CD4-positive, alpha-beta T cell treated with Interleukin-10 for 1 hour (primary cell): ENCODE data around the gene FANCC.
"Not testable (repeated sequence)": the region's sequence is repeated elsewhere in the genome, so short reads cannot be mapped to it uniquely, and the experiment has no call there.

Experiments
- DNase-seq: peaks from one replicate; pipeline ENCODE4 v3.0.0-alpha.2; 2020

The FANCC gene

DNA sequence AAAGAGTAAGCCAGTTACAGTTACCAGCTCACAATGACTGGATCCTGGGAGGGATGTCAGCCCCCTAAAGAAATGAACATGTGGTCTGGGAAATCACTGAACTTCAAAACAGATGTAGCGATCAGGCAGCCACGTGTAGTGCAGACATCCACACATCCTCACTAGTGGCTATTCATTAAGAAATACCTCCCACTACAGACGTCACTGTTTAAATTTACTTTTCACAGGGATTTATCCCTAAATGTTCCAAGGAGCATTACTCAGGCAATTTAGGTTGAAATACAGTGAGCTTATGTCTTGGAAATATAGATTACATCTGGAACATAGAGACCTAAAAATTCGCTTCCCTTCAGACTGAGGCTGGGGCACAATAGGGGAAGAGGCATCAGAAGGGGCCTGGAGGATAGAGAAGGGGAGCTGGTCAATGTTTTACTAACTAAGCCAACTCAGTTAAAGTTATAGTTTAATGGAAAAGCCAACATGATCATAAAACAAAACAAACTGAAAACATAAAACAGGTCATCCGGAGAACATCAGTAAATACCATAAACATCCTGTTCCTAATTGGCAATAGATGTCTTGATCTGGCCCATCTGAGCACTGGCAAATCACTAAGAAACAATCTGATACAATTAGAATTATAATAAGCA, 92.3 kb downstream of the FANCC start:
- DNase-seq, result no peak

DNA sequence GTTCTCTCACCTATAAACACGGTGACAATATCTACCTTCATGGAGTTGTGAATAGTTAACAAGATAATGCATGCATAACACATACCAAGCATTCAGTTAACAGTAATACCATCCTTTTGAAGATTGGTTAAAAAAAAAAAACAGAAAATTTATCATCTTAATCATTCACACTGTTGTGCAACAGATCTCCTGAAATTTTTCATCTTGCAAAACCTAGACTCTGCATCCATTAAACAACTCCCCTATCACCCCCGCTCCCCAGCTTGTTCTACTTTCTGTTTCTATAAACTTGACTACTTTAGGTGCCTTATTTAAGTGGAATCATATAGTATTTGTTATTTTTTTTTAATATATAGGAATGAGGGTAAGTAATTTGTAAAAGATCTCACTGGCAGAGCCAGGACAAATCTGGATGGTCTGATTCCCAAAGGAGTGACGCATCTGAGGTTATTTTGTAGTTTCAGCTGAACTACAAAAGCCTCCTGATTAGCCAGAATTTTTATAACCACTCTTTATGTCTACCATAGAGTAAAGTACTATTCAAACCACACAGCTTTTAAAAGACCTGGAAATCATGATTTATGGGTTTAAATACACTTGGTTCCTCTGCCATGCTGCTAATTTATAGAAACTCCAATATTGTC, 93.0 kb downstream of the FANCC start:
- DNase-seq, result no peak

DNA sequence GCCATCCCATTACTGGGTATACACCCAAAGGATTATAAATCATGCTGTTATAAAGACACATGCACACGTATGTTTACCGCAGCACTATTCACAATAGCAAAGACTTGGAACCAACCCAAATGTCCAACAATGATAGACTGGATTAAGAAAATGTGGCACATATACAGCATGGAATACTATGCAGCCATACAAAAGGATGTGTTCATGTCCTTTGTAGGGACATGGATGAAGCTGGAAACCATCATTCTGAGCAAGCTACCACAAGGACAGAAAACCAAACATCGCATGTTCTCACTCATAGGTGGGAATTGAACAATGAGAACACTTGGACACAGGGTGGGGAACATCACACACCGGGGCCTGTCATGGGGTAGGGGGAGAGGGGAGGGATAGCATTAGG, 97.2 kb downstream of the FANCC start:
- not testable (repeated sequence) for DNase-seq

DNA sequence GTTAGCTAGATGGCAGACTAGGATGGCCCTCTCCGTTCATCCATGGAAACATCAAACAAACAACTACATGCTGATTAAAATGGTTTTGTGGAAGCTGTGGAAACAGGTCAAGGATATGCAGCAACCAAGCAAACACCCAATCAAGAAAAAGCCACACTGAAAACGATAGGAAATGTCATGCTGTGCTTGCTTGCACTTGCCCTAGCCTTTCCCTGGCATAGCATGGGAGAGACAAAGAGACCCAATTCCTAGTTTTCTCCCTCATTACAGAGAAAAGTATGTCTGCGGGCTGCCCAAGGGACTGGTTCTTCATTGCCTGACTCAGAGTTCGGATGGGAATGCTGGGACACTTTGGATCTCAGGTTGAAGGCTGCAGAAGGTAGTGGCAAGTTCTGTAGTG, 98.7 kb downstream of the FANCC start:
- DNase-seq, result no peak

DNA sequence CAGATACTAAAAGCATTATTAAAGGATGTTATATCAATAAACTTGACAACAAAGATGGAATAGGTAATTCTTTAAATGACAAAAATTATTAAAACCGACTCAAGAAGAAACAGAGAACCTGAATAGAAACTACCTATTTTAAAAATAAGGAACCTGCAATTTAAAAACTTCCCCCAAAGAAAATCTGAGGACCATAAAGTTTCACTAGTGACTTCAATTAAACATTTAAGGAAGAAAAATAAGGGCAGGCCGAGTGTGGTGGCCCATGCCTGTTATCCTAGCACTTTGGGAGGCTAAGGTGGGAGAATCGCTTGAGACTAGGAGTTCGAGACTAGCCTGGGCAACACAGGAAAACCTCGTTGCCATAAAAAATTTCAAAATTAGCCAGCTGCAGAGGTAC, 99.6 kb downstream of the FANCC start:
- no peak for DNase-seq

DNA sequence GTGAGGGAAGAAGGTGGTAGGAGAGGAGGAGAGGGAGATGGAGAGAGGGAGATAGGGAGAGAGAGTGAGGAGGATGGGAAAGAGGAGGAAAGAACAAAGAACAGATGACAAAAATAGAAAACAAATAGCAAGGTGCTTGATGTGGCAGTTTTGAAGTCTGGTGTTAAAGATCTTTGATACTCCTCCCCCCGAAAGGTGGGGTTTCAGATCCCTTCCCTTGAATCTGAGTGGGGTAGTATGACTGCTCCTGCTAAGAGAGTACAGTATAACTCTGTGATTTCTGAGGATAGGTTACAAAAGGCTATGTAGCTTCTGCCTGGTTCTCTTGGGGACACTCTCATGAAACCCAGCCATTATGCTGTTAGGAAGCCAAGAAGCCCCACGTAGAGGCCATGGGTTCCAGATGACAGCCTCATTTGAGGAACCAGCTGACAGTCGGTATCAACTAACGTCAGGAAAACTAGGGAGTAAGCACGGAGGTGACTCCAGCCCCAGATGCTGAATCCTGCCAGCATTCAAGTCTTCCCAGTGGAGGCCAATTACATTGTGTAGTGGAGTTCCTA, 102.1 kb downstream of the FANCC start:
- DNase-seq, result no peak

DNA sequence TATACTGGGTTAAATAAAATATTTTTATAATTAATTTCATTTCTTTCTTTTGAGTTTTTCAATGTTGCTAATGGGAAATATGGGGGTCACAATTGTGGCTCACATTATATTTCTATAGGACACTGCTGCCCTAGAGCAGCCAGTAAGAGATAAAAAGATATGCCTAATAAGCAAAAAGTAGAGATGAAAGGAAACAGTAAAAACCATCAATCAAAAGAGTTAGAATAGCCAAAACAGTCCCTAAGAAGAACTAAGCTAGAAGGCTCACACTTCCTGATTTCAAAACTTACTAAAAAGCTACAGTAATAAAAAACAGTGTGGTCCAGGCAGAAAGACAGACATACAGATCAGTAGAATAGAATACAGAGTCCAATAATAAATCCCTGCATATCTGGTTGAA, 104.4 kb downstream of the FANCC start:
- no peak for DNase-seq

DNA sequence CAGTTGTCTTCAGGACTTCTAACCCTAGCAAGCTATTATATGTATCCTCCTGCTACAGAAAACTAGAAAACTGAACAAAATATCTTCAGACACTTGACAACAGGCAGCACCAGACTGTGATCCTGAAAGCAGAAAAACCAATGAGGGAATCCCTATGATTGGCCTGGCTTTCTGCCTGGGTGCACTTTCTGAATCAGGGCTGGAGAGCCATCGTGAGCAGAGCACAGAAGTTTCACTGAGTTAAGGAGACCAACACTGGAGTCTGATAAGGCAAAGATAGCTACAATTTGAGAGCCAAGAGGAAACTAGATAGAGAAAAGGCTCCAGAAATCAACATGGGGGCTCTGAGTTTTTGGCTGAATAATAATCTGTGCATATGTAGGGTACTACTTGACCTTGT, 106.5 kb downstream of the FANCC start:
- DNase-seq, result no peak

DNA sequence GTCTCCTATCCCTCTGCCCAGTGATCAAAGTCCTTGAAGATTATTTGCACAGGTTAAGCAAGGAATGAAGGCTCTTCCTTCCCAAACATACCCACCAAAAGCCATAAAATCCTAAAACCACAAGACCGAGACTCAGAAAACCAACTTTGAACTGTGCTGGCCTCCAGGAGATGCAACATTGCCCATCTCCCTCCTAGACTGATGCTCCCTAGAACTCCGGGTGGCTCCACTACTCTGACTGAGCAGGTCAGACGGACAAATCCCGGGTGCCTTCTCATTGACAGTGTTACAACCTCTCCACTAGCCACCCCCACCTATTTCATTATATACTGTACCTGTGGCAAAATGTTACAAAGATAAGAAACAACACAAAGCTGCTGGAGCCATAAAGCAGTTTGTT, 110.1 kb downstream of the FANCC start:
- no peak for DNase-seq

DNA sequence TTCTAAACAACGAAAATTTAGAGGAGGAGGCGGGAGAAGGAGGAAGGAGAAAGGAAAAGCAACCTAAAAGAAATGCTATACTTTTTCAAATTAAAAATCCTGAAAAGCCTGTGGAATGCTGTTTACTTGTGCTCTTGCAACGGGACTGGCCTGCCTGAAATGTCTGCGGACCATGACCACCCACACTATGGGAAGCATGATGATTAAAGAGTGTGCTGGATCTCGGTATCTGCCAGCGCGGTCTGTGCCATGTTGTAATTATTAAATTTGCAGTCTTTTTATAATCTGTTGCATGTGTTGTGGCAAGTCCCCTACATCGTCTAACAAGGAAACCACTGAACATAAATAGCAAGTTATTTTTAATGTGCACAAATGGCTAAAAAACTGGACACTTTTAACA, 111.4 kb downstream of the FANCC start:
- no peak for DNase-seq

DNA sequence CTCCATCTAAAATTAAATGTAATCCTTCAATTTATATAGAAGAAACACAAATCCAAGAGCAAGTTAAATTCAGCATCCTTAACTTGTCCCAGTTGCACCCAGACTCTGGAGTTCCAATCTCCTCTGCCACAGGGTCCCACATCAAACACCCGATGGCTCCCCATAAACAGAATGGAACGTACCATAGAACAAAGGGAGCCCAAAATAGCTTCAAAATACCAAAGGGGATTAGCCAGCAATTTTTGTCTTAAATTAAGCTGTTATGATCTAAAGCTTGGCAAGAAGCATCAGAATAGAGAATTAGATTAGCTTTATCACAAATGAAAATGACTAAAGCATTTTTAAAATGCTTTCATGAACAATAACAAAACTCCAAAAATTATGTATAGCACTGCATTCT, 112.8 kb downstream of the FANCC start:
- DNase-seq, result no peak

DNA sequence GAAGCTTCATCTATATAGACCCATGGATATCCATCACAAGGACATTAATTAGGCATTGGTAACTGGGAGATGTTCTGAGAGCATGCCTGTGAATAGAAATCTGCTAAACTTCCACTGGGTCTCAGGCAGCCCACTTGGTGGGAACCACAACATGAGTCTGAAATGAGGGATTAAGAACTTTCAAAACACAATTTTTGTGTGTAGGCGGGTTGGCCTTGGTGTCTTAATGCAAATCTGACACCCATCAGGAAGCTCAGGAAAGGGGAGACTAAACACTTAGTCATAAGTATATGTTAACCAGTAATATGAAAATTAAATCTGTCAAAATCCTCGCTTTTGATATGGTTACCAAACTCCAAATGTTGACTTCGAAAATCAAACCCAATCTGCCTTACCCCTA, 113.2 kb downstream of the FANCC start:
- no peak for DNase-seq

DNA sequence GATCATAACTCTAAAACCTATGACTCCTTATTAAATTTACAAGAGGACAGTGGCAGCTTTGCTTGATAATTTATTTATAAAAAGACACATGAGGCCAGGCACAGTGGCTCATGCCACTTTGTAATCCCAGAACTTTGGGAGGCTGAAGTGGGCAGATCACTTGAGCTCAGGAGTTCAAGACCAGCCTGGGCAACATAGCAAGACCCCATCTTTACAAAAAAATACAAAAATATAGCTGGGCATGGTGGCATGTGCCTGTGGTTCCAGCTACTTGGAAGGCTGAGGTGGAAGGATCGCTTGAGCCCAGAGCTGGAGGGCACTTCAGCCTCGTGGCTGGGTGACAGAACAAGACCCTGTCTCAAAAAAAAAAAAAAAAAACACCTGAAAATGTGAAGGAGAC, 114.5 kb downstream of the FANCC start:
- not testable (repeated sequence) for DNase-seq

DNA sequence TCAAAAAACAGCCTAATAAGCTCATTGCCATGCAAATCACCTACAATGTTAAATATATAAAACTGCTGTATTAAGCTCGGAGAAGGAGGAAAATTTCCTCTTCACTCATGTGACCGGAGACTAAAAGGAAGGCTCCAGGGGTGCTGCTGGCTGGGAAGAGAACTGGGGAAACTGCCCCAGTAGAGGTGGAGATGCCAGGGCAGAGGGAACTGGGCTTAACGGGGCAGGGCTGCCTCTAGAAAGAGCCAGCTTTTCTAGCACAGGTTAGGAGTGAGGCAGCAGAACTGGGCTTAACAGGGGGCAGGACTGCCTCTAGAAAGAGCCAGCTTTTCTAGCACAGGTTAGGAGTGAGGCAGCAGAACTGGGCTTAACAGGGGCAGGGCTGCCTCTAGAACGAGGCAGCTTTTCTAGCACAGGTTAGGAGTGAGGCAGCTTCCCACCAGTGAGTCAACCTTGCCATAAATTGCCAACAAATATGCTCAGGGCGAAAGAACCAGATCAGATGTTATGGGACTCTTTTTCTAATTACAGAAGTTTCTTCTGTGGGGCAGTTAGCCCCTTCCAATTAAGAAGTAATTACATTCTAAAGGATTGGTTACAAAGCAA, 115.3 kb downstream of the FANCC start:
- DNase-seq, result no peak

DNA sequence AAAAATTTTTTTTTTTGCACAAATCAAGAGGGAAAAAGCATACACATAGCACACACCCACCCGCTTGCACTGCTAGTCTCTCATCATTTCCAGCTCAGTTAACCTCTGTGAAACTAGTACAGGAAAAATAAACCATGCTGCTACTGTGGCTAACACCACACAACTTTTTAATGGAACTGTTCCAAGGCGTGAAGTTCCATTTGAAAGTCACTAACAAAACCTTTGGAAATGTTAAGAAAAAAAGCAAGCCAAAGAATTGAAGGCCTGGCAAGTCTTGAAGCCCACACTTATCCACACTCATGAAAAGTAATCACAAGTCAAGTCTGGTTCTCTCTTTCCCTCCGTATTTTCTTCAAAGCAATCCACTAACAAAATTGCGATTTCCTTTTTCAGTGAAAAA, 116.3 kb downstream of the FANCC start:
- no peak for DNase-seq

DNA sequence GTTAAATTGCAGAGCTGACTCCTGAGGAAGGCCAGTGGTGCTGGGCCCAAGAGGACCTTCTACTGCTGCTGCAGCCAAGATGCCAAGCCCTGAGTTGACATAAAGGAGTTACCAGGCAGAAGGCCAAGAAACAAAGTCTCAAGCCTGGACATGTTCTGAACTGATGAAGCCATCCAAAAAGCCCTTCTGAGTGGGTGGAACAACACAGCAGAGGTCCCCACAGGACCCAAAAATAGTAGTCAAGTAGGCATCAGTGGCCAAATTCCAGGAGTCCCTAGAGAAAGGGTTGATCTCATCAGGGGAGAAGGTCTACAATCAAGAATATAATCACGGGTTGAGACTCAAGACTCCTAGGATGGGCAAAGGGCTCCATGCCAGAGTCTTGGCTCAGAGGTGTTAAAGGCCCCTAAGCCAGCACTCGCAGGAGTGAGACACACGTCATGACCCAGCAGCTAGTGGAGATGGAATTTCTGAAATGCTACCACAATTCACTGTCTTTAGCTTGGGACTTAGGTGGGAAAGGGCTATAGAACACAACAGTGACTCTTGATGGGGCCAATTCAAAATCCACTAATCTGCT, 119.7 kb downstream of the FANCC start:
- no peak for DNase-seq

DNA sequence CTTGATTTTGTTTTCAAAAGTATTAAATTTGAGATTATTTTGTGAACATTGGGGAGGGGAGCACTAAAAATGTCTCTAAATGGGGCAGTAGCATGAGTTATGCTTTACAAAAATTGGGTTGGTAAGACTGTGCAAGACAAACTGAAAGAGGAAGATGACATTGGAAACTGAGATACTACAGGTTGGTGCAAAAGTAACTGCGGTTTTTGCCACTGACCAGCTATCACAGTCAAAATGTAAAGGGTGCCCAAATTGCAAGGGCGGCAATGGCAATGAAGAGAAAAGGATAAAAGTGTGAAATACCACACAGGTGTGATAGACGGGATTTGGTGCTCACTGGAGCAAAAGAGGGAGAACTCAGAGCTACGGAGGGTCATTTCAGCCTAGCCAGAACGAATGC, 124.0 kb downstream of the FANCC start:
- no peak for DNase-seq

DNA sequence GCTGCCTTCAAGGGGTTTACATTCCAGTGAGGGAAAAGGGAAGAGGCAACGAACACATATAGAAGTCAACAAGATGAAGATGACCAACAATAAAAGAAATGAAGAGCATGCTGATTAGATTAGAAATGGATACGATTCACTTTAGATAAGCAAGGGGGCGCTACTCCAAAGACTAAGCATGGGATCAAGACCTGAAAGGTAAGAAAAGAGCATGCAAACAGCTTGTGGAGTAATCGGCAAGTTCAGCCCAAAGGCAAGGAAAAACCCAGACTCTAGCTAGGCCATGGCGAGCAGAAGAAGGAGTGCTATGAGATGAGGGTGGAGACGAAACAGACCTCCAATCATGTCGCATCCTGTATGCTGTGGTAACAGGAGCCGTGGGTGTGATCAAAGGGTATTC, 124.4 kb downstream of the FANCC start:
- no peak for DNase-seq

DNA sequence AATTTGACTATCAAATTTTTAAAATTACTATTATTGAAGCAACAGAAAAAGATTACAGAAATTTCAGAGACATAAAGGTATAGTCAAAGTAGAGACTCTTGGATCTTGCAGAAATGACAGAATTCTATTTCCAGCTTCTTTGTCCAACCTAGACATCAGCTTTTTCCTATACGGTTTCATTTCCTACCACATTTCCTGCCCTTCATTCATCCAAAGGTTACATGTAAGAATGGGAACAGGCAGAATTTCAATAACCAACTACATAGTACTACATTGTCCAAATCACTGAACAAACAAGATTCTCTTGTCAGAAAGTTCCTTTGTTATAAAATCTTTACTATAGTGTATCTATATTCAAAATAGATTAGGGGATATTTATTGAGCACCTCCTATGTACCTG, 124.9 kb downstream of the FANCC start:
- no peak for DNase-seq

DNA sequence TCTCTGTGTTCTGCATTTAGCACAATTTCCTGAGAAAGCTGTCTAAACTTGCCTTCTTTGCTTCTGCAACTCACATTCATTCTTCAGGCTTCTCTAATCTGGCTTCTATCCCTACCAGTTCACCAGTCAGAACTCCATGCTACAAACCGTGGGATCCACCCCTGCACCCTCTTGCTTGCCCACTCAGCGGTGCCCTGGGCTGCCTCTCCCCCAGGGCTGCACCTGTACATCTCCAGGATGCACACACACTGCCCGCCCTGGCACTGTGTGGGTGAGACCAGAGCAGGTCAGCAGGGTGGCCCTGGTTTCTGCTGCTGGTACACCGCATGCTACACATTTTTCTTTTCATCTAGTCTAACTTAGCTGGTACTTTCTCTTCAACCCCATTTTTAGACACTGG, 127.1 kb downstream of the FANCC start:
- no peak for DNase-seq

DNA sequence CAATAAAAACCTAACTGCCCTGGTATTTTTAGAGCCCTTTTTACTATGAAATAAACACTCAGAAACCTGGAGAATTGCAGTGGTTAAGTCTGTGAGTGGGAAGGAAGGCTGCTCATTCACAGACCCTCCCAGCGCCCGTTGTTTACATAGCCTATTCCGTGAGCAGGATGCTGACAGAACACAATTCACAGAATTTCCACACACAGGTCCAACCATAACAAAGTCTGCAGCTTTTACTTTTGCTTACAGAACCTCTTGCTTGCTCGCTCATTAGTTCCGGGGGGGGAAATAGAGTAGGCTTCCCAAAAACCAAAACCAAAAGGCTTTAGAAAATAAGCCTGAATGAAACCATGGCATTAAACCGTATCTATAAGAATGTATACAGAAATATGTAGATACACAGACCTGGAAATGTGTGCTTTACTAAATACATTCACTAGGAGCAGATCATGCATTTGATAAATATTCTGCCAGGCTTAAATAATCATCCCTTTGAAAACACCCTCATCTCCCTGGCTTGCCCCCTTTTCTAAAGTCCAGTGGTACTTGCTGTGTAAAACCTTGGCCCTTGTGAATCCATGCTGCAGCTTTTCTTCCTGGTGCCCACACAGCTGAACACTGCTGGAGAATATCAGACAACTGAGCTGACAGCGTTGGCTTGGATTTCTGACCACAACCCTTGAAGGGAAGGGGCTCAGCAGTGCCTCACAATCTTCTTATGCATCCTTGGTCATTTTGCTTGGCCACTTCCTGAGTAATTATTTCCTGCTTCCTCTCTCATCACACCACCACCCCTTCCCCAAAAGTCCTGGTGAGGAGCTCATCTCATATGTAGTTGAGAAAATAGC, 128.0 kb downstream of the FANCC start:
- no peak for DNase-seq

DNA sequence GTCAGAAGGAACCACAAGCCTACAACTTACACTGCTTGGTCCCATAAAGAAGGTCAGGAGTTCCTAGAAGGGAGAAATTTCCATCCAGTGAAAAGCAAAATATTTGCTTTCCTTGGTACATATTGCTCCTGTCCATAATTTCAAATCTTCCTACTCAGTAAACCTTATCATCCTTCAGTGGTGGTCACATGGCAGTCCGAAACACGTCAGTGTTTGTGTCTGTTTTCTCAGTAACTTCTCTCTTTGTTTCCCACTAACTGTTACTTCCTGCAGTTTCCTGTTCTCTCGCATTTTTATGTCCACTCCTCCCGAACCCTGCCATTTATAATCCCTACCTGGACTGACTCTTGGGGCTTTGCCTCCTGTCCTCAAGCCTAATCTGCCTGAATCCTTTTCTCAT, 129.1 kb downstream of the FANCC start:
- no peak for DNase-seq

DNA sequence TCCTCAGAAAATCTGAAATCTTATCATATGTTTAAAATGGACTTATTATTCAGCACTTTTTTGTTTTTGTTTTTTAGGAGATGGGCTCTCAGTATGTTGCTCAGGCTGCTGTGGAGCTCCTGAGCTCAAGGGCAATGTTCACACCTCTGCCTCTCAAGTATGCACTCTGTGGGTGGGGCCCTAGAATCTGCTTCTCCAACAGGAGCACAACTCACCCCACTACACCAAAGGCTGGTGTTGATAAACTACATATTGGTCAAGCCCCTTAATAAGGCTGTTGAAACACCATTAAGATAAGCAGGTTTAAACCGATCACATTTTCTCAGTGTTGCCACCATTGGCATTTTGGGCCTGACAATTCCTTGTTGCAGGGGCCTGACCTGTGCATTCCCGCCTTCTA, 131.6 kb downstream of the FANCC start:
- no peak for DNase-seq
